A549 treated with AZD2906 at 1 μM for 4 hours (cell line): Measurements from ENCODE around the gene ATP5F1A. TPM values are rescaled to one million over a fixed set of nuclear protein-coding genes. Genes with fewer than 3 reads are reported as not detected.

Experiments used
- total RNA-seq: library from RNA; stranded (reverse); fragments of 200-300 nt; extraction: Qiagen RNA extraction; gene quantifications from 5 replicates; pipeline ENCODE4 v1.2.3, GENCODE V29; 2022

Gene ATP5F1A
- total RNA-seq, result 302 to 341 TPM (median 312 TPM) in 5 replicates

DNA sequence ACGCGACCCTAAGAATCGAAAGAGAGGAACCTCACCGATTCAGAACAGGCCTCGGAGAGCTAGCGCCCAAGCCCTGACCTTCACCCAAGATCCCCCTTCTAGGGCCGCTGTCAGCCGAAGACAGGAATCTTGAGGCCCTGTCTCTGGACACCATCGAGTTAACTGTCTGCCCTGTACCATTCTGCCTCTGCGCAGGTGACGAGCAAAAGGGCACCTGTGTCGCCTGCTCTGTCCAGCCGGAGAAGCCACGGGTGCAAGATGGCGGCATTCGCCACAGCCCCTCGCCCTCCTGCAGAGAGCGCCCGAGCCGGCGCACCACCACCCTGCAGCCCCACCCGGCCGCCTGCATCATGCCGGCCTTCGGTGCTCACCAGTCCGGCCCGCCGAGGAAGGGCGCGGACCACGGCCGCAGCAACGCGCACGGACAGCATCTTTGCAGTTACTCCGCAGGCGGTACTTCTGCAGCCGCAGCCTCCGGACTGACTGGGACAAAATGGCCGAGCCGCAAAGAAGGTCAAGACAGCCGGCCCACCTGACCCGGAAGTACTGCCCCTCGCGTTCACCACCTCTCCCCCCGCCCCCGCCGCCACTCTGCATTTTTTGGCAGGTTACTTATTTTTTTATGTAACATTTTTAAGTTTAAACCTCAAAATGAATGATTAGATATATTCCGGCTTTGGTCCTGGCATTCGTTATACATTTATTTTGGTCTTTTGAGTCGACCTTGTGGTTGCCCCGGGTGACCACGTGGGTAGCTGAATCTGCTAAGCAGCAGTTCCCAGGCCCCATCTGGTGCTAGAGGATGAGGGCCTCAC is at the start of gene ATP5F1A:
ATP5F1A (minus strand) TSS at position 496 of the 815 bp plus-strand sequence; CDS start at position 431, 65 bp downstream.

DNA sequence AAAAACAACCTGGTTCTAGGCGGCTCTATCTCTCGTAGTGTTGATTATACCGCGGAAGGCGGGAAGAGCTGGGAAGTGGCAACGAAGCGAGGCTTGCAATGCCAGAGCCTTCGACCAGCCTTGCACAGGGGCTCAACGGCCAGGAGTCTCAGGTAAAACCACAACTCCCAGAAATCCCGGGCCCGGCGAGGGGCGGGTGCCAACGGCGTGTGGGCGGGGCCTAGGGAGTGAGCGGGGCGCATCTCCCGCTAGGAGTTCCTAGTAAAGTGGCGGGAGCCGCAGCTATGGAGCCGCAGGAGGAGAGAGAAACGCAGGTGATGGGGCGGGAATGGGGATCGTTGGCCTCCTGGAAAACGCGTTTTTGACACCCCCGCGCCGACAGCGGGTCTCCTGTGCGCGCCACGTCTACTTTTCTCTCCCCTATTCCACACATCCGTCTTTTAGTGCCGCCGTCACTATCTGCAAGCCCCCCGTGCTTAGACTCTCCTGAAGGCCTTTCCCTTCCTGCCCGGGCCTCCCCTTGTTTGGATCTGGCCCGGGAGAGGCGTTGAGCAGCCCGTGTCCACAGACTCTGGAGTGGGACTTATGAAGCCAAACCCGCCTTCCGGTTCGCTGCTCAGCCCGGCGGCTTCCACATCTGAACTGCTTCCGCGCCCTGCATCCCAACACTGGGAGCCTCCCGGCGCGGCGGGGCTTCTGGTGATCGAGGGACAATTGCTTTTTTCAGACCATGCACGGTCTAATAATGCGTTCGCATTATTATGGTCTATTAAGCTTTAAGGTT is 6.2 kb upstream of the ATP5F1A start, which contains the start of gene HAUS1:
HAUS1 (plus strand) TSS at position 258 of the 784 bp plus-strand sequence; CDS start at position 285, 27 bp downstream.

DNA sequence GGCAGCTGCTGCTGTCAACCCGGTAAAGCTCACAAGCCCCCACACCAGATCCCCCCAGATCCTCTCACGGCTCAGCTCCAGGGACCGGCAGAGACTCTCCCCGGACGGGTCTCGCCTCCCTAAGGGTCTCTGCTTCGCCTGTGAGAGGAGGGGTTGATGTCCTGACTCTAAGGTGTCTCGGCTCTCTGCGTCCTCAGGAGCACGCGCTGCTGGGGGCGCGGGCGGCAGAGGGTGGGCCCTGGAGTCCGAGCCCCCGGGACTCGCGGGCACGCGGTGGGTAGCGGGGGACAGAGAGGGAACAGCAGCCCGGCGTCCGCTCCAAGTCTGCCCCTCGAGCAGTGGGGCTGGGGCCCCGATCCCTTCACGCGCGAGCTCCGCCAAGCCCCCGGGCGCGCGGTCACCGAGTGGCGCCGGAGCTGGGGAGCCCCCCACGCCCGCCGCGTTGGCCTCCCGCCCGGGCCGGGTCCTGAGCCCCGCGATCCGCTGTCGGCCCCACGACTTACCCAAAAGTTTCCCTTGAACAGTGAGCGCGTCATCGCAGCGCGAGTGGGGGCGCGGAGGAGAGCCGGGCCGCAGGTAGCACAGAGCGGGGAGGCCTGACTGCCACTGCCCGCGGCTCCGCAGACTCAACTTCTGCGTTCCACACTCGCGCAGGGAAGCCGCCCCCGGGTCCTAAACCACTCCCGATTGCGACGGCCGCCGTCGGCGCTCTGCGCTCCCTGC is 26.3 kb downstream of the ATP5F1A start, which contains the start of gene PSTPIP2:
PSTPIP2 (minus strand) TSS at position 608 of the 723 bp plus-strand sequence; CDS start at position 536, 72 bp downstream.

Other genes starting within 250 kb of the ATP5F1A start
- 3.7 to 4.5 TPM (median 3.9 TPM) in 5 replicates for gene EPG5, start 131.0 kb downstream of the ATP5F1A start, total RNA-seq
- 0.16 to 0.31 TPM (median 0.21 TPM) in 5 replicates for gene PSTPIP2, start 26.0 kb downstream of the ATP5F1A start, total RNA-seq
- gene HAUS1, start 6.1 kb upstream of the ATP5F1A start, total RNA-seq, result 32.2 to 49.7 TPM (median 35.1 TPM) in 5 replicates